Ishikawa (cell line): ENCODE data around the gene RBMXL2.

ENCODE experiments used
- EP300 ChIP-seq: IDR thresholded peaks from 2 replicates; pipeline ENCODE4 v1.6.1; 2012; ENCODE audit warnings: borderline replicate concordance
- FOXM1 ChIP-seq: IDR thresholded peaks from 2 replicates; pipeline ENCODE4 v1.6.1; 2012; ENCODE audit warnings: low read depth, borderline replicate concordance
- MAX ChIP-seq: IDR thresholded peaks from 2 replicates; pipeline ENCODE4 v1.6.1; 2012
- RAD21 ChIP-seq: IDR thresholded peaks from 2 replicates; pipeline ENCODE4 v1.6.1; 2012; ENCODE audit warnings: low read depth
- TAF1 ChIP-seq: IDR thresholded peaks from 2 replicates; pipeline ENCODE4 v1.6.1; 2012; ENCODE audit warnings: low read depth, mild to moderate bottlenecking
- YY1 ChIP-seq: IDR thresholded peaks from 2 replicates; pipeline ENCODE4 v1.6.1; 2012; ENCODE audit warnings: low read depth
- TF ChIP-seq, protein P1 (sequence below): IDR thresholded peaks from 2 replicates; pipeline ENCODE4 v1.6.1; 2012; ENCODE audit warnings: low read depth, mild to moderate bottlenecking

DNA sequence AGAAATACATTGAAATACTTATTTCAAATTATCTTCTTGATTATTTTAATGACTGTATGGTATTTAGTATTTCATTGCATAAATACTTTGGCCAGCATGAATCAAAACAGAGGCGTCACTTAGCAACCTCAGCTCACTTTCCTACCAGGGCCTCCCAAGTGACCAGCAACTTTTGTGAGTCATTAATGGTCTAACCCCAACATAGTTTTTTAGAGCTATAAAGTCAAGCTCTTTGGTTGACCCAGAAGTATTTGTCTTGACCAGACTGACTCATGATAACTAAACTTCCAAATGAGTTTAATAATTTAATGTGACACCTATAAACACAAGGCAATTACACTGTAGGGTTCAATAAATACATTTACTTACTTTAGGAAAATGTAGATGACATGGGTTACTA is 27.9 kb upstream of the RBMXL2 start:
- no peak for TF ChIP-seq TAF1
- TF ChIP-seq, protein P1, sequence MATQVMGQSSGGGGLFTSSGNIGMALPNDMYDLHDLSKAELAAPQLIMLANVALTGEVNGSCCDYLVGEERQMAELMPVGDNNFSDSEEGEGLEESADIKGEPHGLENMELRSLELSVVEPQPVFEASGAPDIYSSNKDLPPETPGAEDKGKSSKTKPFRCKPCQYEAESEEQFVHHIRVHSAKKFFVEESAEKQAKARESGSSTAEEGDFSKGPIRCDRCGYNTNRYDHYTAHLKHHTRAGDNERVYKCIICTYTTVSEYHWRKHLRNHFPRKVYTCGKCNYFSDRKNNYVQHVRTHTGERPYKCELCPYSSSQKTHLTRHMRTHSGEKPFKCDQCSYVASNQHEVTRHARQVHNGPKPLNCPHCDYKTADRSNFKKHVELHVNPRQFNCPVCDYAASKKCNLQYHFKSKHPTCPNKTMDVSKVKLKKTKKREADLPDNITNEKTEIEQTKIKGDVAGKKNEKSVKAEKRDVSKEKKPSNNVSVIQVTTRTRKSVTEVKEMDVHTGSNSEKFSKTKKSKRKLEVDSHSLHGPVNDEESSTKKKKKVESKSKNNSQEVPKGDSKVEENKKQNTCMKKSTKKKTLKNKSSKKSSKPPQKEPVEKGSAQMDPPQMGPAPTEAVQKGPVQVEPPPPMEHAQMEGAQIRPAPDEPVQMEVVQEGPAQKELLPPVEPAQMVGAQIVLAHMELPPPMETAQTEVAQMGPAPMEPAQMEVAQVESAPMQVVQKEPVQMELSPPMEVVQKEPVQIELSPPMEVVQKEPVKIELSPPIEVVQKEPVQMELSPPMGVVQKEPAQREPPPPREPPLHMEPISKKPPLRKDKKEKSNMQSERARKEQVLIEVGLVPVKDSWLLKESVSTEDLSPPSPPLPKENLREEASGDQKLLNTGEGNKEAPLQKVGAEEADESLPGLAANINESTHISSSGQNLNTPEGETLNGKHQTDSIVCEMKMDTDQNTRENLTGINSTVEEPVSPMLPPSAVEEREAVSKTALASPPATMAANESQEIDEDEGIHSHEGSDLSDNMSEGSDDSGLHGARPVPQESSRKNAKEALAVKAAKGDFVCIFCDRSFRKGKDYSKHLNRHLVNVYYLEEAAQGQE, result no peak
- no peak for TF ChIP-seq RAD21
- TF ChIP-seq EP300, result no peak
- TF ChIP-seq MAX, result no peak
- TF ChIP-seq YY1, result no peak
- TF ChIP-seq FOXM1, result no peak
